ENCODE data around the gene TECTB.

Gene TECTB

DNA sequence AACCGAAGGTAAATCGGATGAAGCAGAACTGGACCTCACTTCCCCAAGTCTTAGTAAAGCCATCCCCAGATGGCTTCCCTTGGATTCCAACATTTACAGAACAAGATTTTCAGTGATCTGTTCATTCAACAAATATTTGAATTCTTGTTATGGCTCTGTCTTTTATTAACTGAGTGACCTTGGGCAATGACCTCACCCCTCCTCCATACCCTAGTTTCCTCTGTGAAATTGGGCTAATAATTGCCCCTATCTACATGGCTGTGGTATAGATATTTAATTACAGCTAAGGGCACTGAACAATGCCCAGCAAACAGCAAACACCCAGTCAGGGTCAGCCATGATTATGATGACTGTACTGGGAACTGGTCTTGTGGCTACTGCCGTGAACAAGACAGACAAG lies 19.1 kb downstream of the TECTB start:
- in situ Hi-C loops (cut with HindIII; ENCODE audit: low pct_unique_long_range_greater_than_20kb, low sequenced_read_pairs), result no loop called here
- no peak for TF ChIP-seq JUND (IDR thresholded peaks at IDR 0.05; ENCODE audit: low read depth)
- no peak for DNase-seq (ENCODE audit: low read depth in 1 of 2, low spot score in 1 of 2)

DNA sequence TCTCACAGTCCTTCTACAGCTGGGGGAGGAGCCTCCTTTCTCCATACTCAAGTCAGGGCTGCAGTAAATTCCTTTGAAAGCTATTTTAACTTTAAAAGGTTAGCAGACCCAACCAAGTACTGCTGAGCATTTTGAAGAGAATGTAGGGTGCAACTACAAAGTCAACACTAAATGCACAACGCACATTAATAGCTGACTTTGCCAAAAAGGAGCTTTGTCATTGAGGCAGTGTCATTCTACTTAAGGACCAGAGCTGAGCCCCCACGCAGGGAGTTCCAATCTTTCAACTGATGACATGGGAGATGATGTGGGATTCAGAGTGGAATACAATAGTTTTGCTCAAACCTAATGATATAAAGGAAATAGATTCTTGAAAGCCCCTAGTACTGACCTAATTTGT lies 20.3 kb downstream of the TECTB start:
- TF ChIP-seq JUND (IDR thresholded peaks at IDR 0.05; ENCODE audit: low read depth), result no peak
- no peak for DNase-seq (ENCODE audit: low read depth in 1 of 2, low spot score in 1 of 2)
- in situ Hi-C loops (cut with HindIII; ENCODE audit: low pct_unique_long_range_greater_than_20kb, low sequenced_read_pairs), result no loop called here

DNA sequence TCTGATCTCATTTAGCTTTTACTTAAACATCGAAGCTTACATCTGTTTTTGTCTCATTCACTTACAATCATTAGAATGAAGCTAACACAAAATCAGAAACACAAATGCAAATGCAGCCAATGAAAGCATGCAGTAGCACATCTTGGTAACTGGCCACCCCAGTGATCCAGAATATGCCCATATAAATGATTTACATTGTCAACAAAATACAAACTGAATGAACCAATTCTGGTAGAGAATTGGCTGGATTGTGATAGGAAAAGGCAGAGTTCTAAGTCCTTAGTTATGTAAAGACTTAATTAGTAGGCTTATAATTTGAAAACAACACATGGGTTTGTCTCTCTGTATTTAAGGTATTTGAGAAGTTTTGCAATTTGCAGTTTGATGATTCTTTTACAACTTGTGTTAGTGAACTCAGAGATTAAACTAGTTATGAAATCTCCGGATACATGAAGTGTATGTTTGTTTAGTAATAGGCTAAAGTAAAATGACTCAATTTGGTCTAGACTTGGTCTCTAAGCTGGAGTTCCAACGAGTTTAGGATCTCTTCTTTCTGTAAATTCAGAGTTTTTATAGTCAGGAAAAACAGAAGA lies 21.2 kb downstream of the TECTB start:
- no peak for DNase-seq (ENCODE audit: low read depth in 1 of 2, low spot score in 1 of 2)
- in situ Hi-C loops (cut with HindIII; ENCODE audit: low pct_unique_long_range_greater_than_20kb, low sequenced_read_pairs), result no loop called here
- no peak for TF ChIP-seq JUND (IDR thresholded peaks at IDR 0.05; ENCODE audit: low read depth)

DNA sequence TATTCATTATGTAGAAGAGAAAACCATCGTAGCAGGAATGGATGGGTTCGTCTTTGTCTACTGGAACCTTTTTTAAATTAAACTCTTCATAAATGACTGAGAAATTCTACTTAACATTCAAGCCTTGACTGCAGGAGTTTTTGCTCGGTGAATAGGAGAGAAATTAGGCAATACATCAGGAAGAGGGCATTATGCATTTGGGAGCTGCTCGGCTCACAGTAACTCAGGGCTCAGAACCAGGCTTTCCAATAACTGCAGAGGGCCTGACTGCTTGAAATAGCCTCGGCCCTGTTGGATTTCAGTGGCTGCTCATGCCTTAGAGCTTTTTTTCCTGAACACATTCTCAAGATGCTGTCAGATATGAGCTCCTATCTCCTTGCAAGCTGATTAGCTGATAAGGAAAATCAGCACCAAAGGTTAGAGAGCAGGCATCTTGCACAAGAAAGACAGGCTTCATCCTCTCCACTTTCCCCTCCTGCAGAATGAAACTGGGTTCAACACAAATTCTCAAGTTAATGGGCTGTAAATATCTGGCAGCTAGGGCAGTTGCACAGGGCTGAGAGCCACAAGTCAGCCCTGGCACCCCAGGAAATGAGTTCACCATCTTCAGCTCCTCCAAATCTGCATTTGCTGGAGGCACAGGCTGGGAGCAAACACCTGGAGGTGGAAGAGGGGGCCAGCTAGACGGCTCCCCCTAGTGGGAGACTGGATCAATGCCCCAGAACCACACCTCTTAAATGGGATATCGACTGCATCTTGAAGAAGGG lies 24.3 kb downstream of the TECTB start:
- peak; percentile 42 to 55 for DNase-seq (ENCODE audit: low read depth in 1 of 2, low spot score in 1 of 2)
- in situ Hi-C loops (cut with HindIII; ENCODE audit: low pct_unique_long_range_greater_than_20kb, low sequenced_read_pairs), result no loop called here
- TF ChIP-seq JUND (IDR thresholded peaks at IDR 0.05; ENCODE audit: low read depth), result no peak

DNA sequence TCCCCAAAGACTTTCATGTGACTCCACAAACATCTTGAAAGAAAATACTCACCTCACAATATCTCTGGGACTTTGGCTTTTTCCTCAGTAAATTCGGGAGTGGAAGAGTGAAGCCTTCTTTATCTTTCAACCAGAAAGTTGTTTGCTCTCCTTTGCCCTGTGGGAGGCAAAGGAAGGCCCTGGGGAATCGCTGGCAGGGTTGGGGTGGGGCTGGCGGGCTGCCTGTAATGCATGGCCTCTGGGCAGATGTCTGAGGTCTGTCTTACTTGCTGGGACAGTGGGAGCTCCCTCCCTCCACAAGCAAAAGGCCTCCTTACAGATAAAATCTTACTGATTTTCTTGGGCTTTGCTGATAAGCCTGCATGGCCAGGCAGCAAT lies 24.9 kb downstream of the TECTB start:
- no peak for DNase-seq (ENCODE audit: low read depth in 1 of 2, low spot score in 1 of 2)
- in situ Hi-C loops (cut with HindIII; ENCODE audit: low pct_unique_long_range_greater_than_20kb, low sequenced_read_pairs), result no loop called here
- no peak for TF ChIP-seq JUND (IDR thresholded peaks at IDR 0.05; ENCODE audit: low read depth)

DNA sequence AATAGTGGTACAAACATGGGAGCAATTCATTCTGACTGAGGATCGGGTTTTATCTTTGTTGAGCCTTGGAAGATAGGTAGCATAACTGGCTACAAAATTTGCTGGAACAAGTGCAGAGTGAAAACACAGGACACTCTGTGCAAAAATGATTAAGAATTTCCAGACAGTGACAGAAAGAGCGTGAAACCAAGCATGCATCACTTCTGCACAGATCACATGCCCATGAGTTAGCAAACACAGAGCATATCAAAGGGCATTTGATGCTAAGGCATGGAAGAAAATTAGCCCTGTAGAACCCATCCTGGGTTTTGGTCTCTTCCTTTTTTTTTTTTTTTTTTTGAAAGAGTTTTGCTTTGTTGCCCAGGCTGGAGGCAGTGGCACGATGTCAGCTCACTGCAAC lies 28.3 kb downstream of the TECTB start:
- in situ Hi-C loops (cut with HindIII; ENCODE audit: low pct_unique_long_range_greater_than_20kb, low sequenced_read_pairs), result no loop called here
- TF ChIP-seq JUND (IDR thresholded peaks at IDR 0.05; ENCODE audit: low read depth), result no peak
- no peak for DNase-seq (ENCODE audit: low read depth in 1 of 2, low spot score in 1 of 2)

DNA sequence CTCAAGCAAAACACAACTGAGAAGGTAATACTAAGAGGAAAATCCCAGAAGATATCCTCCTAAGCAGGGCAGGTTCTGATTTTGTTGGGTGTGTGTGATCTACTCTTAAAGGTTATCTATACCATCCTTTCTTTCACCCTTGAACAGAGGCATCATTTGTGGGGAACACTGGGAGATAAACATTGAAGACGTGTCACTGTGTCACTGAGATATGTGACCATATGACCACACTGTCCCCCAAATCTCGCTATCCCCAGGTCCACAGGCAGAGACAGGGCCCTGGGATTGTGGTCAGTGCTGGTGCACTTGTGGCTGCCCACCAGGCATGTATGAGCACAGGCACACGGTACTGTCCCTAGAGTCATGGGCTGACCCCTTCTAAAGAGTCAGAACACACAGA lies 30.0 kb downstream of the TECTB start:
- in situ Hi-C loops (cut with HindIII; ENCODE audit: low pct_unique_long_range_greater_than_20kb, low sequenced_read_pairs), result no loop called here
- TF ChIP-seq JUND (IDR thresholded peaks at IDR 0.05; ENCODE audit: low read depth), result no peak
- no peak for DNase-seq (ENCODE audit: low read depth in 1 of 2, low spot score in 1 of 2)

DNA sequence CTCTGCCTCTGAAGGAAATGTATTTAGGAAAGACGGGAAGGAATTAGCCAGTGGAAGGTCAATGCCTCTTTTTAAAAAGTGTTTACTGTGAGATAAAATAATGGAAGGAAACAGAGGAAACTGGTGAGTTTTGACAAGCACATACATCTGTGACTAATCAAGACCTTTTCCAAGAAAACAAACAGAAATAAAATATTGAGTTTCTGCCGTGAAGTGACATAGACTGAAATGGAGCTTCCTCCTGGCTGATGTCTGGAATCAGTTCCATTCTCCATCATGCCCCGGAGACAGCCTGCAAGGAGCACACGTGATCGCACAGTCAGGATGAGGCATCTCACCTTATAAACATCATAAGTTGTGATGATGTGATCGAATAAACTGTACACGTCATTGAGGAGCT lies 30.7 kb downstream of the TECTB start:
- no peak for TF ChIP-seq JUND (IDR thresholded peaks at IDR 0.05; ENCODE audit: low read depth)
- DNase-seq (ENCODE audit: low read depth in 1 of 2, low spot score in 1 of 2), result no peak
- in situ Hi-C loops (cut with HindIII; ENCODE audit: low pct_unique_long_range_greater_than_20kb, low sequenced_read_pairs), result no loop called here

DNA sequence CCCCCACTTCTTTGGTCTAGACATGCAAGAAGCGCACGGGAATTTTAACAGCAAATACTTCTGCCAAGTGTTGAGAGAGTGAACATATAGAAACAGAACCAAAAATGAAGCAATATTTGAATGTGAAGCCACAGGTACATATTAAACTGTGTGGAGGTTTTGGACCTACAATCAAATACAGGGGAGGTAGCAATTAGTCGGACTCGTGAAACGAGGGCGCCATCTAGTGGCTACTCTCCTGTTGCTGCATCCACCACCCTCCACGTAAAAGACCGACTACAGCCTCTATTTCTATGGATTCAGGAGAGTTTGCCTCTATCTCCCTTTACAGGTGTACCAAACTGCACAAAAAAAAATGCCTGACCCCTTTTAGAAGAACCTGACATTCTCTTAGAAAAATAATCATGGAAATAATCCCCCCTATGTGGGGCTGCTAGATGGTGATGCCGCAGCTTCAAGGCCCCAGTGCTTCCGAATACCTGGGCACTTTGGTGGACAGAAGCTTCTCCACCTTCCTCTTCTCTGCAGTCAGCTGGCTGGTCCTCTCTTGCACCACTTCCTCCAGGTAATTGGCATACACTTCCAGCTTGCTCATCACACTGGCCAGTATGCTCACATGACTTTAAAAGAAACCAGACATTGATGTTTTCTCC lies 31.7 kb downstream of the TECTB start:
- in situ Hi-C loops (cut with HindIII; ENCODE audit: low pct_unique_long_range_greater_than_20kb, low sequenced_read_pairs), result no loop called here
- TF ChIP-seq JUND (IDR thresholded peaks at IDR 0.05; ENCODE audit: low read depth), result no peak
- peak; percentile 35 to 75 for DNase-seq (ENCODE audit: low read depth in 1 of 2, low spot score in 1 of 2)

DNA sequence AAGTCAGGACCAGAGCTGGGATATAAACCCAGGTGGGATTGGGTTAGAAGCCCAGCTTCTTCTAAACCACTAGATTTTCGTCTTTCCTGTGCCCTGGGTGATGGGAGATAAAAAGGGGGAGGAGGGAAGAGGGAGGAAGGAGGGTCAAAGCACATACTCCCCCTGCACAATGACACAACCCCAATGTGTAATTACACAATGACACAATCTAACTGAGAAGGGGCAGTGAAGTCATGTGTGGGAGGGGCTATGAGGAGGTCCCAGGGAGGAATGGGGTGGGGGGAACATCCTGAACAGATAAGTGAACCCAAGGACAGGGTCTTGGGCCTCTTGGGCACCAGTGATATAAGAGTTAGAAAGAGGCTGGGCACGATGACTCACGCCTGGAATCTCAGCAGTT lies 44.5 kb downstream of the TECTB start:
- in situ Hi-C loops (cut with HindIII; ENCODE audit: low pct_unique_long_range_greater_than_20kb, low sequenced_read_pairs), result no loop called here
- DNase-seq (ENCODE audit: low read depth in 1 of 2, low spot score in 1 of 2), result no peak
- no peak for TF ChIP-seq JUND (IDR thresholded peaks at IDR 0.05; ENCODE audit: low read depth)

DNA sequence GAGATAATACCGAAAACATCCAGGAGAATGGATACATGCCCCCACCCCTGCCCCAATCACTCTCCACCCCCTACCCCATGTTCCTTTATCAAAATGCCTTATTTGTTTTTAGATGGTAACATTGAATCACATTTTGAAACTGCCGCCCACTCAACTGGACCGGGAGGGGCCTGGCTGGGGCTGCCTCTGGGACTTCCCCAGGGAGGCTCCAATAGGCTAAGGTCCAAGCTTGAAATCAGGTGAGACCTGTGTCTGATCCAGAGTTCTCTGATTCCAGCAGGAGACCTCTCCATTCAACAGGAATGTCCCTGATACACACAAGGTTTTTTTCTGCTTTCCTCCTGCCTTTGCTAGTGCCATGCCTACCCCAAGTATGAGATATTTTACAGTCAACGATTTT lies 47.0 kb downstream of the TECTB start:
- TF ChIP-seq JUND (IDR thresholded peaks at IDR 0.05; ENCODE audit: low read depth), result no peak
- no peak for DNase-seq (ENCODE audit: low read depth in 1 of 2, low spot score in 1 of 2)
- in situ Hi-C loops (cut with HindIII; ENCODE audit: low pct_unique_long_range_greater_than_20kb, low sequenced_read_pairs), result no loop called here

DNA sequence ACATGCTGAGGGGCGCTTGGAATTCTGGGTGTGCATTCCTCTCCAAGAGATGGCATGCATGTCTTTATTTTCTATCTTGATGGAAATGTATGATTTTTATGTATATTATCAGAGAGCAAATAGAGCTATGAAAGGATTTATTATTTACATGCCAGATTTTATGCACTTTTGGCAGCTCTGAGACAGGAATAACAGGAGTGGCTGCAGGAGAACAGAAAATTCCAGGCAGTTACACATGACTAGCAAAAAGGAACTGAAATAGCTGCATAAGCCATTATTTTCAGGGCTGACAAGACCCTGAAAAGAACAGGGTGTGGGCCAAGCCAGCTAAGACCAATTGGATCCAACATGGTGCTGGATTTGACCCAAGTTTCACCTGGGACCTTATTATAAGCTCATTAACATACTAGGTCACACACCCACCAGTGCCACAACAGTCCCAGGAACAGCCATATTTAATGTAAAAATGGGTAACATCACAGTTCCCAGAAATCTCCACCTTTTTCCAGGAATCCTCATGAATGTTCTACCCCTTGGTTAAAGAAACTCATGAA lies 47.5 kb downstream of the TECTB start:
- TF ChIP-seq JUND (IDR thresholded peaks at IDR 0.05; ENCODE audit: low read depth), result no peak
- peak in 1 of 2 experiments; percentile 39 for DNase-seq (ENCODE audit: low read depth in 1 of 2, low spot score in 1 of 2)
- in situ Hi-C loops (cut with HindIII; ENCODE audit: low pct_unique_long_range_greater_than_20kb, low sequenced_read_pairs), result no loop called here

DNA sequence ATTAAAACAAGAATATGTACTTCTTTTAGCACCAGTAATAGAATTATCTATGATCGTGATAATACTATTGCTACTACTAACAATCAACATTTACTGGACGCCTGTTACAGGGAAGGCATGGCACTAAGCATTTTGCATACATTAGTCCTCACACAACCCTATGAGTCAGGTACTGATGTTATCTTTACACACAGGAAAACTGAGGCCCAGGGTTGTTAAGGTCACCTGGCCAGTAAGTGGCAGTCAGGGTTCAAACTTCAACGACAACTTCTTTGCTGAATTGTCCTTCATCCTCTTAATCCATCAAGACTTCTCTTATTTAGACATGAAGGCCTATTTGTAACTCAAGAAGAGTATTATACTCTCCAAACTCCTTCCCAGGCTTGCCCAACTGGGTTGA lies 48.8 kb downstream of the TECTB start:
- no peak for DNase-seq (ENCODE audit: low read depth in 1 of 2, low spot score in 1 of 2)
- TF ChIP-seq JUND (IDR thresholded peaks at IDR 0.05; ENCODE audit: low read depth), result no peak
- in situ Hi-C loops (cut with HindIII; ENCODE audit: low pct_unique_long_range_greater_than_20kb, low sequenced_read_pairs), result no loop called here
